Thoracic aorta (tissue), 2 donors: ENCODE data around the gene CMTM7. TPM values are rescaled to one million over a fixed set of nuclear protein-coding genes. Genes with fewer than 3 reads are reported as not detected.

Experiments
- ATAC-seq: fragments of 150-250 bp; one replicate; pipeline ENCODE4 v1.8.0; 2017; ENCODE audit warnings: low read depth; ENCODE audit not compliant: insufficient number of reproducible peaks, low FRiP score
- DNase-seq: peaks from one replicate; pipeline ENCODE4 v3.0.0-alpha.2; 2020; ENCODE audit warnings: low spot score
- H3K27ac ChIP-seq, 2 donors: fragments of 200-600 bp; sonication (generic); 1 replicate in 1 of 2; 2 replicates in 1 of 2; pipeline ENCODE4 v1.5.1; 2016; ENCODE audit warnings: mild to moderate bottlenecking in 2 of 2, moderate library complexity in 2 of 2
- H3K27me3 ChIP-seq: fragments of 200-600 bp; sonication (generic); replicated peaks from 2 replicates; pipeline ENCODE4 v1.6.0; 2016; ENCODE audit warnings: mild to moderate bottlenecking; ENCODE audit not compliant: insufficient read depth
- H3K36me3 ChIP-seq: fragments of 200-600 bp; sonication (generic); one replicate; pipeline ENCODE4 v1.5.1; 2016
- H3K4me1 ChIP-seq, 2 donors: fragments of 200-600 bp; sonication (generic); 1 replicate in 1 of 2; 2 replicates in 1 of 2; pipeline versions ENCODE4 v1.5.1 to v1.6.0; 2016; ENCODE audit warnings: low read depth in 2 of 2, mild to moderate bottlenecking in 1 of 2; ENCODE audit not compliant: control insufficient read depth in 1 of 2
- H3K4me3 ChIP-seq: fragments of 200-600 bp; sonication (generic); 2 replicates; pipeline ENCODE4 v1.5.1; 2016; ENCODE audit warnings: mild to moderate bottlenecking
- H3K9me3 ChIP-seq: fragments of 200-600 bp; sonication (generic); 2 replicates; pipeline ENCODE4 v1.5.1; 2016
- CTCF ChIP-seq: fragments of 200-600 bp; sonication (generic); IDR thresholded peaks from one replicate; pipeline ENCODE4 v1.5.1; 2019; ENCODE audit warnings: antibody characterized with exemption
- total RNA-seq, 2 donors: library from RNA; depleted of rRNA; stranded (reverse); fragments of >200 nt; gene quantifications; one replicate each; pipeline versions ENCODE4 v1.1.0 to v1.2.3, GENCODE V29; 2016

CMTM7 gene
- total RNA-seq, 2 donors from 2014 or later = 10.3 to 21.5 TPM

- H3K36me3 ChIP-seq = no peaks in the 10 kb centered on the region
- no peaks in the 10 kb centered on the region for H3K4me1 ChIP-seq
- H3K4me3 ChIP-seq = no peak overlapping the region
- H3K27me3 ChIP-seq = no peaks in the 10 kb centered on the region
- no peaks in the 10 kb centered on the region for H3K9me3 ChIP-seq
- ATAC-seq (no peak), DNase-seq (no peak)
- H3K27ac ChIP-seq = no peak overlapping the region
- TF ChIP-seq CTCF = no peak
These were observed 41.3 kb downstream of the CMTM7 start for GRCh38 chr3:32432711-32433530.

GRCh38 chr3:32434206-32434605, 42.6 kb downstream of the CMTM7 start:
- Histone ChIP-seq H3K27ac (no peak overlapping the region), H3K27me3 (no peaks in the 10 kb centered on the region), H3K4me3 (no peak overlapping the region), H3K9me3 (no peaks in the 10 kb centered on the region), H3K36me3 (no peaks in the 10 kb centered on the region), H3K4me1 (peaks cover 0 to 8% of the 10 kb centered on the region in 2 donors)
- DNase-seq = no peak
- no peak for ATAC-seq
- TF ChIP-seq CTCF = no peak

GRCh38 chr3:32435911-32436815, 44.5 kb downstream of the CMTM7 start:
- TF ChIP-seq CTCF = no peak
- no peak for ATAC-seq
- H3K4me3 ChIP-seq = no peak overlapping the region
- no peaks in the 10 kb centered on the region for H3K27me3 ChIP-seq
- no peak overlapping the region for H3K27ac ChIP-seq
- H3K36me3 ChIP-seq = no peaks in the 10 kb centered on the region
- no peaks in the 10 kb centered on the region for H3K9me3 ChIP-seq
- peaks cover 0 to 8% of the 10 kb centered on the region in 2 donors for H3K4me1 ChIP-seq
- DNase-seq = no peak

GRCh38 chr3:32436816-32437189, 45.1 kb downstream of the CMTM7 start:
- Histone ChIP-seq H3K4me1 (peaks cover 0 to 8% of the 10 kb centered on the region in 2 donors), H3K4me3 (no peak overlapping the region), H3K27me3 (no peaks in the 10 kb centered on the region), H3K36me3 (no peaks in the 10 kb centered on the region), H3K27ac (no peak overlapping the region), H3K9me3 (no peaks in the 10 kb centered on the region)
- no peak for TF ChIP-seq CTCF
- ATAC-seq (no peak), DNase-seq (no peak)

- Histone ChIP-seq H3K9me3 (no peaks in the 10 kb centered on the region), H3K36me3 (no peaks in the 10 kb centered on the region), H3K4me1 (peaks cover 0 to 8% of the 10 kb centered on the region in 2 donors), H3K27me3 (no peaks in the 10 kb centered on the region), H3K27ac (no peak overlapping the region), H3K4me3 (no peak overlapping the region)
- DNase-seq = no peak
- ATAC-seq = no peak
- no peak for TF ChIP-seq CTCF
These were observed 46.2 kb downstream of the CMTM7 start for GRCh38 chr3:32437896-32438295.
